PC-3 (cell line): ENCODE data around the gene ARMC12. TPM values are rescaled to one million over a fixed set of nuclear protein-coding genes. Genes with fewer than 3 reads are reported as not detected.

ENCODE experiments used
- ATAC-seq: fragments of 200-7000 bp; cut with Tn5 transposase; 2 replicates; pipeline ENCODE4 v1.9.1; 2020; ENCODE audit warnings: mild to moderate bottlenecking, moderate library complexity
- BruUV-seq: library from RNA; stranded (reverse); fragments of 400-500 nt; replicated peaks from 2 replicates; lab custom pipeline; 2021; lab: Mats Ljungman, UMichigan
- CTCF ChIA-PET: fragments of 300-600 bp; sonication (Branson Sonifier 250); formaldehyde crosslinking; loops from one replicate; lab custom pipeline; 2022; ENCODE audit warnings: antibody characterized with exemption; lab: Charles Lee
- POLR2A ChIA-PET: fragments of 300-600 bp; sonication (Branson Sonifier 250); formaldehyde crosslinking; loops from one replicate; lab custom pipeline; 2022; ENCODE audit warnings: antibody characterized with exemption; ENCODE audit not compliant: unreplicated experiment; lab: Charles Lee
- DNase-seq: peaks from one replicate; pipeline ENCODE4 v3.0.0-alpha.2; 2015
- H2AFZ ChIP-seq: fragments of 300-600 bp; sonication (generic); 2 replicates; pipeline ENCODE4 v1.6.0; 2016; ENCODE audit warnings: antibody characterized with exemption, low read length
- H3F3A ChIP-seq: fragments of 300-600 bp; sonication (generic); one replicate; pipeline ENCODE4 v1.6.0; 2017; ENCODE audit warnings: antibody characterized with exemption, low read length, control low read depth, mild to moderate bottlenecking; ENCODE audit not compliant: unreplicated experiment
- H3K27ac ChIP-seq: fragments of 300-600 bp; sonication (generic); 2 replicates; pipeline ENCODE4 v1.5.1; 2016; ENCODE audit warnings: mild to moderate bottlenecking, low read length
- H3K27me3 ChIP-seq: fragments of 300-600 bp; sonication (generic); 2 replicates; pipeline ENCODE4 v1.6.1; 2016; ENCODE audit warnings: low read length, mixed read lengths
- H3K36me3 ChIP-seq: fragments of 300-600 bp; sonication (generic); 2 replicates; pipeline ENCODE4 v1.6.1; 2016; ENCODE audit warnings: low read depth, mixed run types, low read length, mixed read lengths
- H3K4me1 ChIP-seq: fragments of 300-600 bp; sonication (generic); 2 replicates; pipeline ENCODE4 v1.5.1; 2016; ENCODE audit warnings: low read length; ENCODE audit not compliant: insufficient read depth
- H3K4me2 ChIP-seq: fragments of 300-600 bp; sonication (generic); 2 replicates; pipeline ENCODE4 v1.6.0; 2016; ENCODE audit warnings: low read length
- H3K4me3 ChIP-seq: fragments of 300-600 bp; sonication (generic); 2 replicates; pipeline ENCODE4 v1.5.1; 2016; ENCODE audit warnings: mild to moderate bottlenecking, low read length, mixed read lengths
- H3K79me2 ChIP-seq: fragments of 300-600 bp; sonication (generic); 2 replicates; pipeline ENCODE4 v1.6.1; 2017; ENCODE audit warnings: low read length, mixed read lengths
- H3K9ac ChIP-seq: fragments of 300-600 bp; sonication (generic); 2 replicates; pipeline ENCODE4 v1.6.0; 2016; ENCODE audit warnings: mild to moderate bottlenecking, low read length
- H3K9me2 ChIP-seq: fragments of 300-600 bp; sonication (generic); replicated peaks from 2 replicates; pipeline ENCODE4 v1.6.1; 2016; ENCODE audit warnings: mixed run types, low read length, mixed read lengths
- H3K9me3 ChIP-seq: fragments of 300-600 bp; sonication (generic); 2 replicates; pipeline ENCODE4 v1.6.1; 2016; ENCODE audit warnings: low read length, mixed read lengths
- H4K20me1 ChIP-seq: fragments of 300-600 bp; sonication (generic); 2 replicates; pipeline ENCODE4 v1.6.1; 2016; ENCODE audit warnings: low read length, mixed read lengths
- EZH2 ChIP-seq: fragments of 300-600 bp; sonication (generic); IDR thresholded peaks from one replicate; pipeline ENCODE4 v1.6.1; 2017; ENCODE audit warnings: antibody characterized with exemption, mild to moderate bottlenecking, low read length; ENCODE audit not compliant: unreplicated experiment
- EZH2phosphoT487 ChIP-seq: fragments of 300-600 bp; sonication (generic); IDR thresholded peaks from 2 replicates; pipeline ENCODE4 v1.6.1; 2018; ENCODE audit warnings: mild to moderate bottlenecking, antibody characterized with exemption, low read length, borderline replicate concordance
- intact Hi-C: fragments of 100-400 bp; cut with micrococcal nuclease; formaldehyde crosslinking; loops from 2 replicates; pipeline ENCODE4 v1.9.0; 2023
- total RNA-seq: library from RNA; depleted of rRNA; stranded (reverse); fragments of >200 nt; gene quantifications from 2 replicates; pipeline ENCODE4 v1.2.3, GENCODE V29; 2014
- TF ChIP-seq, protein P1 (sequence below): fragments of 300-600 bp; sonication (generic); conservative IDR thresholded peaks from 2 replicates; pipeline ENCODE4 v1.5.1; 2017; ENCODE audit warnings: antibody characterized with exemption, low read depth, mild to moderate bottlenecking, low read length

Gene ARMC12
- total RNA-seq, 1 experiment from 2014 or later: not detected

GRCh38 chr6:35746516-35746915 lies 9.7 kb downstream of the ARMC12 start:
- ChIA-PET CTCF (no interaction called here), POLR2A (no interaction called here)
- no peak overlapping the region for H3K9ac ChIP-seq
- H3F3A ChIP-seq: no peaks in the 10 kb centered on the region
- no peaks in the 10 kb centered on the region for H3K9me3 ChIP-seq
- no peaks in the 10 kb centered on the region for H4K20me1 ChIP-seq
- TF ChIP-seq EZH2phosphoT487: no peak
- no peak for TF ChIP-seq EZH2
- TF ChIP-seq, protein P1, sequence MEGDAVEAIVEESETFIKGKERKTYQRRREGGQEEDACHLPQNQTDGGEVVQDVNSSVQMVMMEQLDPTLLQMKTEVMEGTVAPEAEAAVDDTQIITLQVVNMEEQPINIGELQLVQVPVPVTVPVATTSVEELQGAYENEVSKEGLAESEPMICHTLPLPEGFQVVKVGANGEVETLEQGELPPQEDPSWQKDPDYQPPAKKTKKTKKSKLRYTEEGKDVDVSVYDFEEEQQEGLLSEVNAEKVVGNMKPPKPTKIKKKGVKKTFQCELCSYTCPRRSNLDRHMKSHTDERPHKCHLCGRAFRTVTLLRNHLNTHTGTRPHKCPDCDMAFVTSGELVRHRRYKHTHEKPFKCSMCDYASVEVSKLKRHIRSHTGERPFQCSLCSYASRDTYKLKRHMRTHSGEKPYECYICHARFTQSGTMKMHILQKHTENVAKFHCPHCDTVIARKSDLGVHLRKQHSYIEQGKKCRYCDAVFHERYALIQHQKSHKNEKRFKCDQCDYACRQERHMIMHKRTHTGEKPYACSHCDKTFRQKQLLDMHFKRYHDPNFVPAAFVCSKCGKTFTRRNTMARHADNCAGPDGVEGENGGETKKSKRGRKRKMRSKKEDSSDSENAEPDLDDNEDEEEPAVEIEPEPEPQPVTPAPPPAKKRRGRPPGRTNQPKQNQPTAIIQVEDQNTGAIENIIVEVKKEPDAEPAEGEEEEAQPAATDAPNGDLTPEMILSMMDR: no peak
- no peak overlapping the region for H2AFZ ChIP-seq
- ATAC-seq: no peak
- DNase-seq: no peak
- no peaks in the 10 kb centered on the region for H3K4me1 ChIP-seq
- no peaks in the 10 kb centered on the region for H3K79me2 ChIP-seq
- H3K27me3 ChIP-seq: no peaks in the 10 kb centered on the region
- intact Hi-C loops: no loop called here
- H3K27ac ChIP-seq: no peak overlapping the region
- no peaks in the 10 kb centered on the region for H3K36me3 ChIP-seq
- no TSS peak for BruUV-seq
- no peak overlapping the region for H3K4me2 ChIP-seq
- no peaks in the 10 kb centered on the region for H3K9me2 ChIP-seq
- H3K4me3 ChIP-seq: no peak overlapping the region

DNA sequence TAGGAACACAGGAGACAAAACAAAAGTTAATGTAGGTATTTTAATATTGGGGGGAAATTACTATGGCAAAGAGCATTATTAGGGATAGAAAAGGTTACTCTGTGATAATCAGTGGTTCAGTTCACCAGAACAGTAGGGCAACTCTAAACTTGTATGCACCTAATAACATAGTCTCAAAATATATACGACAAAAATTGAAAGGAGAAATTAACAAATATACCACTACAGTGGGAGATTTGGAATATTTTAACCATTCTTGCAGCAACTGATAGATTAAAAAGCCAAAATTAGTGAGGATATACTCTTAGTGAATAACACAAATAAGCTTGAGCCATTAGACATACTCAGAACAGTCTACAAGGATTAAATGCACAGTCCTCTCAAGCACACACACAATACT lies 11.0 kb downstream of the ARMC12 start:
- H3K9me3 ChIP-seq: no peaks in the 10 kb centered on the region
- ATAC-seq (no peak), DNase-seq (no peak)
- ChIA-PET CTCF (no interaction called here), POLR2A (no interaction called here)
- H3K4me3 ChIP-seq: no peak overlapping the region
- TF ChIP-seq, protein P1: no peak
- intact Hi-C loops: no loop called here
- no peaks in the 10 kb centered on the region for H4K20me1 ChIP-seq
- BruUV-seq: no TSS peak
- no peaks in the 10 kb centered on the region for H3K79me2 ChIP-seq
- H3K9me2 ChIP-seq: no peaks in the 10 kb centered on the region
- H3K9ac ChIP-seq: no peak overlapping the region
- H2AFZ ChIP-seq: no peak overlapping the region
- H3K4me2 ChIP-seq: no peak overlapping the region
- no peaks in the 10 kb centered on the region for H3K36me3 ChIP-seq
- H3K27me3 ChIP-seq: no peaks in the 10 kb centered on the region
- no peaks in the 10 kb centered on the region for H3F3A ChIP-seq
- H3K27ac ChIP-seq: no peak overlapping the region
- no peaks in the 10 kb centered on the region for H3K4me1 ChIP-seq

- no peak for ATAC-seq
- H3K36me3 ChIP-seq: no peaks in the 10 kb centered on the region
- DNase-seq: no peak
- no peak overlapping the region for H2AFZ ChIP-seq
- no peak overlapping the region for H3K27ac ChIP-seq
- ChIA-PET POLR2A (no interaction called here), CTCF (no interaction called here)
- H3K9ac ChIP-seq: no peak overlapping the region
- H3K4me1 ChIP-seq: peaks cover 6% of the 10 kb centered on the region; the same call in 1 of the 2 replicates
- no peaks in the 10 kb centered on the region for H3K79me2 ChIP-seq
- H3K9me3 ChIP-seq: no peaks in the 10 kb centered on the region
- intact Hi-C loops: loop anchor here (10.0 kb wide), 1 partner anchor 204 kb away; no protein-coding TSS in a partner anchor
- BruUV-seq: no TSS peak
- no peak overlapping the region for H3K4me2 ChIP-seq
- no peaks in the 10 kb centered on the region for H3K27me3 ChIP-seq
- no peak overlapping the region for H3K4me3 ChIP-seq
- no peaks in the 10 kb centered on the region for H3F3A ChIP-seq
- no peaks in the 10 kb centered on the region for H4K20me1 ChIP-seq
- TF ChIP-seq EZH2phosphoT487 (no peak), EZH2 (no peak)
- TF ChIP-seq, protein P1: no peak
- no peaks in the 10 kb centered on the region for H3K9me2 ChIP-seq
These were observed 13.7 kb downstream of the ARMC12 start for GRCh38 chr6:35750557-35750956.
